HG03135 (cell line): ENCODE data around the gene FEM1B.

ENCODE experiments used
- ATAC-seq: cut with Tn5 transposase; IDR thresholded peaks from one replicate; pipeline ENCODE4 v1.9.1; 2021; ENCODE audit warnings: mild to moderate bottlenecking, moderate library complexity; ENCODE audit not compliant: unreplicated experiment

The FEM1B gene

DNA sequence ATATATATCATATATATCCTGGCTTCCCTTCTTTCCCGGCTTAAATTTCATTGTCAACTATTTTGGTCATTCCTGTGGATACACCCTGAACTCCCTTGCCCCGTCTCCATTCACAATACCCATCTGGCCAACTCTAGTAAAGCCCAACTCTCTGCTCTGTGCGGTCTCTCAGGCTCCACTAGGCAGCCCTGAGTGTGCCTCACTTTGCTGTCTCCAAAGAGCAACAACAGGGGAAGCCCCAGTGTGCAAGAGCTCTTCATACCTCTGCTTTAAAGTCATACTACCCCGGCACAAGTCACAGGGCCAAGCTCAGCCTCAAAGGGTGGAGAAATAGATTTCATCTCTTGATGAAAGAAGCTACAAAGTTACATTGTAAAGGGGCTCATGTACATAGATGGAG lies 18.9 kb upstream of the FEM1B start:
- ATAC-seq: no peak

- no peak for ATAC-seq
Measured at GRCh38 chr15:68259883-68260282, 17.7 kb upstream of the FEM1B start.

GRCh38 chr15:68261241-68261640 lies 16.3 kb upstream of the FEM1B start:
- no peak for ATAC-seq

DNA sequence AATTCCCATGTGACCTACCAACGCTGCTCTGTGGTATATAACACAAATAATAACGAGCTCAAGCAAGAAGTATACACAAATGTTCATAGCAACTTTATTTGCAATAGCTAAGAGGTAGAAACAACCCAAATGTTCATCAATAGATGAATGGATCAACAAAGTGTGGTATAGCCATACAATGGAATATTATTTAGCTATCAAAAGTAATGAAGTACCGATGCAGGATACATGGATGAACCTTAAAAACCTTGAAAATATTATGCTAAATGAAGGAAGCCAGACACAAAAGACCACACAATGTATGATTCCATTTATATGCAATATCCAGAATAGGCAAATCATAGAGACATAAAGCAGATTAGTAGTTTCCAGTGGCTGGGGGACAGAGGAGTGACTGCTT lies 15.6 kb upstream of the FEM1B start:
- ATAC-seq: no peak

GRCh38 chr15:68262514-68263356 lies 14.8 kb upstream of the FEM1B start:
- no peak for ATAC-seq

- no peak for ATAC-seq
Measured at GRCh38 chr15:68264282-68264681, 13.3 kb upstream of the FEM1B start.

GRCh38 chr15:68265081-68265480 lies 12.5 kb upstream of the FEM1B start:
- no peak for ATAC-seq

DNA sequence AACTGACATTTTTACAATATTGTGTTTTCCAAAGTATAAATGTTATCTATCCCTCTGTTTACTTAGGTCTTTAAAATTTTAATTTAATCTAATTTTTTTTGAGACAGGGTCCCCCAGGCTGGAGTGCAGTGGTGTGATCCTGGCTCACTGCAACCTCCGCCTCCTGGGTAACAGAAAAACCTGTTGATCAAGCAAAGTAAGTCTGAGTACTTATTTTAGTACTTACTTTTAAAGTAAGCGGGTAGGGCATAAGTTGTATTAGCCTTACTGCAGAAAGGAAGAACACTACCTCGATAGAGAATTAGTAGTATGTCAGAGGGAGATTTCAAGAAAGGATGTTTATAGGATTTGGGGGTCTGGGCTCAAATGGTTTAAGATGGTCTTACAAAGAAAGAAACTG lies 11.9 kb upstream of the FEM1B start:
- ATAC-seq: no peak

- no peak for ATAC-seq
Measured at GRCh38 chr15:68268405-68268804, 9.1 kb upstream of the FEM1B start.

DNA sequence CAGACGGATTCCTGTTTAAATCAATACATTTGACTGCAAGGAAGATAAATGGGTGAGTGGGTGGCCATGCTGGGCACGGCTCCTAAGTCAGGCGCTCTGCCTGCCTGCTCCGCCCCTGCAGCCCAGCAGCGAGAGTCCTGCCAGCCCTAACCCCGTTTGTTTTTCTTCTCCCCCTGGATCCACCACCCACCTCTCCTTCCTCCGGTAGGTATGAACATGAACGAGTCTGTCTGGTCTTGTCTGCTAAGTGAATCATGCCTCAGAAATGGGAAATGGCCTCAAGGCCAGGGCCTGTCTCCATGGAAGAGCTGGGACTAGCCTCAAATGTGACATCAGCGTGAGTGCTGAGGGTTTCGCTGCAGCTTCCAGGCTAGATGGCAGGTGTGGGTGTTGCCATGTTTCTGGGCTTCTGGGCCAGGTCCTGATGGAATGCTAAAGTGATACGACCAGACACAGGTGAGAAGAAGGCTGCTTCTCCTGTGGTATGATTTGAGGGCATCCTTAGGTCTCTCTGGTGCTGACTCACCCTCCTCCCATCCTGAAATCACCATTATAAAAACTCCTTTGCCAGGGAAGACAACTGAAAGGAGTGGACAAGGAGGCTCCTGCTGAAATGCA lies 5.6 kb upstream of the FEM1B start:
- no peak for ATAC-seq

GRCh38 chr15:68272721-68273271 lies 4.7 kb upstream of the FEM1B start:
- ATAC-seq: no peak

DNA sequence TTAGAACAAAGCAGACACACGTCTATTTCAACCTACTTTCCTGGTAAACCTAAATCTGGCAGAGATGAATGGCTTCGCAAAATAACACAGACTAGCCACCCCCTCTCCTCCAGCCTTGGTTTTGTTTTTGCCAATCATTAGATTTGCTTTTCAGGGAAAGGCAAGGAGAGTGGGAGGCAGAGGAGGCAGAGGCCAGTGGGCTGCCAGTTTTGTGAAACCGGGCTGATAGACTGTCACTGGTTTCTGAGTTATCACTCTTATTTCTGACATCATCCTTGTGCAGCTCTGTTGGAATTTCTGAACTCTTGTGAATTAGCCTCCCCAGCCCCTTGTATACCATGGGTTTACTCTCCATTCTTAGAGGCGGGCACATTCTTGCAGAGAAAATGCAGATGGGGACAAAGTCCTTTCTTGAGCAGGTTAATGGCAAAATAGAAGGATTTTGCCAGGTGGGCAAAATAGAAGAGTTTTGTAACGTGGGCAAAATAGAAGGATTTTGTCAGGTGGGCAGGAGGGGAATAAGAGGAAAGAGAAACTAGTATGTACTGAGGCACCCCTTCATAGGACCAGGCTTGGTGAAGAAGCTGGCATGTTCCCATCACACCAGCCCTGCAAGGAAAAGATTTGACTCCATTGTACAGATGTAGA lies 3.2 kb upstream of the FEM1B start:
- no peak for ATAC-seq

DNA sequence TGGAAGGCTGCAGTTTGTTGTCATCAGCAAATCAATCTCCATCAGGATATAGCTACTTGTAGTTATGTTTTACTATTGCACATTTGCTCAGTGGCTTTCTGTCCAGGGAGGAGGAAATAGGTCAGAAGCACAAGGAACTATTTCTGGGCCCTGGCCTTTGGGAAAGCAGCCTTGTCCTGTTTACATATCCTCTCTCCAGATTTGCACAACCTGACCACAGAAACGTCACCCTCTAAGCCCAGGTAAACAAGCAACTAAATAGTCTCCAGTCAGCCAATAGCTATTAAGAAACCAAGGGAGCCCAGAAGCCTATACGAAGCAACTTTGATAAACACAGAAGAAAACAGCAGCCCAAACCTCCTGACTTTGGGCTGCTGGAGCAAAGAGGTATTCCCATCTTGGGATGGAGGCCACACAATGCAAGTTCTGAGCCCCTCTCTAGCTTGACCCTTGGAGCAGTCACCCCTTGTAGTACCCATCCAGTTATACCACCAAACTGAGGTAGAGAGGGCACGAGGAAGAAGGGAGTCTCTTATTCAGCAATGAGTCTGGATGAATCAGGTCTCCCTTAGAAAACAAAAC lies 2.3 kb upstream of the FEM1B start:
- no peak for ATAC-seq

- ATAC-seq: no peak
Measured at GRCh38 chr15:68276668-68277067, 877 bp upstream of the FEM1B start.

- ATAC-seq: no peak
Measured at GRCh38 chr15:68277131-68277602, 378 bp upstream of the FEM1B start.

DNA sequence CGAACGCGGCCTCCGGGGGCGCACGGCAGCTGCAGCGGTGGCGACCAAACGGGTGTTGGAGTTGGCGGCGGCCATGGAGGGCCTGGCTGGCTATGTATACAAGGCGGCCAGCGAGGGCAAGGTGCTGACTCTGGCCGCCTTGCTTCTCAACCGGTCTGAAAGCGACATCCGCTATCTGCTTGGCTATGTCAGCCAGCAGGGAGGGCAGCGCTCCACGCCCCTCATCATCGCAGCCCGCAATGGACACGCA lies 725 bp downstream of the FEM1B start:
- peak; percentile 51 for ATAC-seq

DNA sequence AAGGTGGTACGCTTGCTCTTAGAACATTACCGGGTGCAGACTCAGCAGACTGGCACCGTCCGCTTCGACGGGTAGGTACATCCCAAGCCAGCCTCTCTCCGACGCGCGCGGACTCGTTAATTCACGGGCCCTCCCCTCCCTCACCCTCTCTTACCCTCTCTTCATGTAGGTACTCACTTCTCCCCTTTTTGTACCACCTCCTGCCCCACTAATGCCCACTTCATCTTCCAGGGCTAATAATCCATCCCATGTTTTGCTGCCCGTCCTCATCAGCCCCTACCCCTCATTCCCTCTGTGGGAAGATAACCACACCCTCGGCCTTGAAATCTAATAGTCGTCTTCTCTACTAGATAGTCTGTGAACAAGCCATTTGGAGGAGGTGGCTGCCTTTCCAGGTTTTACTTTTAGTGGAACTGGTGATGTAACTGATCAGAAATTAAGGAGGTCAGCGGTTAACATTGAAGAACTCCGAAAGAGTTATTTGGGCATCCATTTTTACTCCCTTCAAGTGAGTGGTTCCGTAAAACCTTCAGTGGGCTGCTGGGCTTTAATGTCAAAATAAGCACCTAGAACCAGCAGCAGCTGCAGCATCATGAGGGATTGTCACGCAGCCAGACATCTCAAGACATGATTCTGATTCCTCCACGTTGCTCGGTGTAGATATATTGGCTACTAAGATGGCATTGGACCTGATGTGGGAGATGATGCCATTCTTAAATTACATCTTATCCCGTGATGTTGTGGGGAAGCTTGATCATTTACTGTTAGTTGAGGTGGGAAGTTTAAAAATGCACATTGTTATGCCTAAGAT lies 1.3 kb downstream of the FEM1B start:
- ATAC-seq: no peak

- ATAC-seq: no peak
Measured at GRCh38 chr15:68279779-68280753, 2.5 kb downstream of the FEM1B start.

- ATAC-seq: no peak
Measured at GRCh38 chr15:68281008-68281407, 3.5 kb downstream of the FEM1B start.

GRCh38 chr15:68283401-68283800 lies 5.9 kb downstream of the FEM1B start:
- no peak for ATAC-seq
